Left lung (tissue), 10 donors: ENCODE measurements around the gene OMP. TPM values are rescaled to one million over a fixed set of nuclear protein-coding genes. Genes with fewer than 3 reads are reported as not detected.

Source experiments
- ATAC-seq: fragments of 200-7000 bp; cut with Tn5 transposase; one replicate; pipeline ENCODE4 v1.9.1; 2020; ENCODE audit warnings: moderate library complexity
- DNase-seq, 4 donors: peaks; one replicate each; pipeline ENCODE4 v3.0.0-alpha.2; 2013 to 2020
- H3K27ac ChIP-seq, 2 donors: fragments of 200-600 bp; sonication (generic) in 1 of 2; one replicate each; pipeline versions ENCODE4 v1.5.0 to v1.8.0; 2020 to 2021
- H3K27me3 ChIP-seq, 2 donors: fragments of 200-600 bp; sonication (generic) in 1 of 2; one replicate each; pipeline versions ENCODE4 v1.5.0 to v1.8.0; 2020 to 2021
- H3K36me3 ChIP-seq, 2 donors: fragments of 200-600 bp; sonication (generic) in 1 of 2; one replicate each; pipeline versions ENCODE4 v1.5.0 to v1.8.0; 2020 to 2021
- H3K4me1 ChIP-seq, 2 donors: fragments of 200-600 bp; one replicate each; pipeline ENCODE4 v1.8.0; 2021
- H3K4me3 ChIP-seq, 2 donors: fragments of 200-600 bp; sonication (generic) in 1 of 2; one replicate each; pipeline versions ENCODE4 v1.5.0 to v1.8.0; 2020 to 2021; ENCODE audit warnings: mild to moderate bottlenecking in 1 of 2
- H3K9me3 ChIP-seq, 2 donors: fragments of 200-600 bp; sonication (generic) in 1 of 2; one replicate each; pipeline versions ENCODE4 v1.5.0 to v1.8.0; 2020 to 2021
- intact Hi-C, 2 donors: fragments of 100-400 bp; cut with DNase I; formaldehyde crosslinking; loops; one replicate each; pipeline versions ENCODE4 v1.11.2 to v1.14.2; 2022
- polyA plus RNA-seq, 6 donors: library from polyadenylated mRNA; unstranded; fragments of 120-200 nt; gene quantifications; one replicate each; pipeline ENCODE4 v1.2.1, GENCODE V29; 2013; ENCODE audit not compliant: insufficient read length in 6 of 6
- total RNA-seq, 2 donors: library from RNA; stranded (reverse); fragmentation: NEBNext Ultra II Directional; extraction: Animal tissue kit (Norgen Biotek cat#: 25700); gene quantifications; one replicate each; pipeline ENCODE4 v1.2.1, GENCODE V29; 2021
- TF ChIP-seq, protein P1 (sequence below), 2 donors: fragments of 200-600 bp; sonication (generic) in 1 of 2; IDR thresholded peaks; one replicate each; pipeline versions ENCODE4 v1.5.0 to v1.8.0; 2021; ENCODE audit warnings: antibody characterized with exemption in 2 of 2
- donor health status: DM: no; HTN: yes; CAD: no.
- donor health status: DM: no; HTN: no; CAD: no.

The OMP gene
- total and polyA plus RNA-seq, 8 donors: 0.34 to 0.46 (median 0.40) TPM; not detected in 4

DNA sequence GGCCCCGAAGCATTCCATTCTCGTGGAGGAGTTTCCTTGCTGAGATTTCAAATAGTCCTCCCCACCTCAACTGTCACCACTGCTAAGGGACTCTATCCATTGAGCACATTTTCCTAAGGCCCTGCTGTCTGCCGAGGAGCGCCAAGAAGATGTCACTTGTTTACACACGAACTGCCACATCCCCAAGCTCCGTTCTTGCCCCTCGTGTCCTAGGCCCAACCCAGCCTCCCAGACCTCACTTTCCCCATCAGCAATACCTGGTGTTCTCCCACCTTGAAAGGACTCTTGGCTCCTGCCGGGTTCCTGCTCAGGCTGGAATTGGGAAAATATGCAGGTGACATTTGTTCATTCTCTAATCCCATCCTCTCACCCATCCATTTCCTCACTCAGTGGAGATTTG lies 21.4 kb downstream of the OMP start:
- Histone ChIP-seq H3K4me3 (no peak overlapping the region), H3K9me3 (no peaks in the 10 kb centered on the region), H3K27me3 (peaks cover 0 to 28% of the 10 kb centered on the region in 2 donors), H3K27ac (no peak overlapping the region), H3K36me3 (peaks cover 0 to 2% of the 10 kb centered on the region in 2 donors), H3K4me1 (peaks cover 16% of the 10 kb centered on the region in 2 donors)
- intact Hi-C loops: no loop called here
- DNase-seq (no peak), ATAC-seq (no peak)
- TF ChIP-seq, protein P1, sequence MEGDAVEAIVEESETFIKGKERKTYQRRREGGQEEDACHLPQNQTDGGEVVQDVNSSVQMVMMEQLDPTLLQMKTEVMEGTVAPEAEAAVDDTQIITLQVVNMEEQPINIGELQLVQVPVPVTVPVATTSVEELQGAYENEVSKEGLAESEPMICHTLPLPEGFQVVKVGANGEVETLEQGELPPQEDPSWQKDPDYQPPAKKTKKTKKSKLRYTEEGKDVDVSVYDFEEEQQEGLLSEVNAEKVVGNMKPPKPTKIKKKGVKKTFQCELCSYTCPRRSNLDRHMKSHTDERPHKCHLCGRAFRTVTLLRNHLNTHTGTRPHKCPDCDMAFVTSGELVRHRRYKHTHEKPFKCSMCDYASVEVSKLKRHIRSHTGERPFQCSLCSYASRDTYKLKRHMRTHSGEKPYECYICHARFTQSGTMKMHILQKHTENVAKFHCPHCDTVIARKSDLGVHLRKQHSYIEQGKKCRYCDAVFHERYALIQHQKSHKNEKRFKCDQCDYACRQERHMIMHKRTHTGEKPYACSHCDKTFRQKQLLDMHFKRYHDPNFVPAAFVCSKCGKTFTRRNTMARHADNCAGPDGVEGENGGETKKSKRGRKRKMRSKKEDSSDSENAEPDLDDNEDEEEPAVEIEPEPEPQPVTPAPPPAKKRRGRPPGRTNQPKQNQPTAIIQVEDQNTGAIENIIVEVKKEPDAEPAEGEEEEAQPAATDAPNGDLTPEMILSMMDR (IDR thresholded peaks at IDR 0.05): no peak

DNA sequence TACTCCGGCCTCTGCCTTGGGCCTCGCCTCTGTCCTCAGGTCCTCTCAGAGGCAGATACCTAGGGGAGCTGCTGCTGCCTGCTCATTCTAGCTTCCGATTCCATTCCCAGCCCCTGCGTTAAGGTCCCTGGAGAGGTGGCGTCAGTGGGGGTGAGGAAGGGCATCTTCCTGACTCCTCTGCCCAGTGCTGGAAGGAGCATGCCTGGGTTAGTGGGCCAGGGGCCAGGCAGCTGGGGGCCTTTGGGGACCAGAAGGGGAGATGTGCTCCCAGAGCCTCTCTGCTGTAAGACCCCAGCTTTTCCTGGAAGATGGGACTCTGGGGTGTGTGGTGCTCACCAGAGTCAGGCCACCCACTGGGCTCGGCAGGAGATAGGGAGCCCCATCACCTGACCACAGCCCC lies 21.8 kb downstream of the OMP start:
- TF ChIP-seq, protein P1 (IDR thresholded peaks at IDR 0.05): no peak
- intact Hi-C loops: no loop called here
- no peaks in the 10 kb centered on the region for H3K36me3 ChIP-seq
- peaks cover 16% of the 10 kb centered on the region in 2 donors for H3K4me1 ChIP-seq
- H3K27ac ChIP-seq: no peak overlapping the region
- no peak overlapping the region for H3K4me3 ChIP-seq
- no peak for ATAC-seq
- DNase-seq: peak in 1 of 4 donors; percentile 19
- H3K9me3 ChIP-seq: no peaks in the 10 kb centered on the region
- peaks cover 0 to 28% of the 10 kb centered on the region in 2 donors for H3K27me3 ChIP-seq

DNA sequence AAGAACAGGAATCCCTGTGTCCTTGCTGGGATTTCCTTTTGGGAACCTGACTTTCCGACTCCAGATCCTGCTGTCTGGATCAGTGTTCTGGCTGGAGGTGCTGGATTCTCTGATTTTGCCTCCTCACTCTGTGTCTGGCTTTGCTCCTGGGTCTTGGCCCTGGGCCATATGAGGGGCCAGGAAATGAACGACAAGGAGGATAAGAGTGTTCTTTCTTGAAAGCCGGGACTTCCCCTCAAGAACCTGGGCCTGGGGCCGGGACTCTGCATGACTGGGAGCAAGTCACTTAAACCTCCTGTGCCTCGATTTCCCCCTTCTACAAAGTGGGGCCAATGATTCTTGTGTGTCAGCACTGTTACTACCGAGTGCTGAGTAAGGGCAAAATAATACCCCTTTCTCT lies 22.6 kb downstream of the OMP start:
- TF ChIP-seq, protein P1 (IDR thresholded peaks at IDR 0.05): no peak
- peaks cover 16% of the 10 kb centered on the region in 2 donors for H3K4me1 ChIP-seq
- no peak overlapping the region for H3K4me3 ChIP-seq
- intact Hi-C loops: loop anchor here in 1 of 2 donors (5.0 kb wide), 1 partner anchor 62 kb away; no protein-coding TSS in a partner anchor
- no peak overlapping the region for H3K27ac ChIP-seq
- ATAC-seq: no peak
- H3K27me3 ChIP-seq: peaks cover 0 to 28% of the 10 kb centered on the region in 2 donors
- H3K36me3 ChIP-seq: no peaks in the 10 kb centered on the region
- H3K9me3 ChIP-seq: no peaks in the 10 kb centered on the region
- DNase-seq: peak in 1 of 4 donors; percentile 30

DNA sequence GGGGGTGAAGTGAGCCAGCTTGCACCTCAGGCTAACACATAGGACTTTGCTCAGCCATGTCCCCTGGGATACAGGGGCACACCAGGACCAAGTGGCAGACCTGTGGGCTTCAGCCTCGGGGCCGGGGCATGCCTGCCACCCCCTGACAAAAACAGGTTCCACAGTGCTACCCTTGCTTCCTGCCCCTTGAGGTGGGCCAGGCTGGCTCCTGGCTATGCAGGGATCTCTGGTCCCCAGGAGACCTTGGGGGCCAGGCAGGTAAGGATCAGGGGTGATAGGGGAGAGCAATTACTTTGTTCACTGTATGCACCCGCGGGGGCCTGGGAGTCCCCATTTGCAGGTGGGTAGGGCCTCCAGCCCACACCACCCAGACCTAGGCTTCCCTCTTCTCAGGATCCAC lies 23.1 kb downstream of the OMP start:
- H3K4me1 ChIP-seq: peaks cover 16% of the 10 kb centered on the region in 2 donors
- DNase-seq: peak in 1 of 4 donors; percentile 41
- H3K36me3 ChIP-seq: no peaks in the 10 kb centered on the region
- intact Hi-C loops: loop anchor here in 1 of 2 donors (5.0 kb wide), 1 partner anchor 62 kb away; no protein-coding TSS in a partner anchor
- no peaks in the 10 kb centered on the region for H3K9me3 ChIP-seq
- peaks cover 0 to 28% of the 10 kb centered on the region in 2 donors for H3K27me3 ChIP-seq
- H3K27ac ChIP-seq: no peak overlapping the region
- TF ChIP-seq, protein P1 (IDR thresholded peaks at IDR 0.05): no peak
- ATAC-seq: no peak
- no peak overlapping the region for H3K4me3 ChIP-seq

DNA sequence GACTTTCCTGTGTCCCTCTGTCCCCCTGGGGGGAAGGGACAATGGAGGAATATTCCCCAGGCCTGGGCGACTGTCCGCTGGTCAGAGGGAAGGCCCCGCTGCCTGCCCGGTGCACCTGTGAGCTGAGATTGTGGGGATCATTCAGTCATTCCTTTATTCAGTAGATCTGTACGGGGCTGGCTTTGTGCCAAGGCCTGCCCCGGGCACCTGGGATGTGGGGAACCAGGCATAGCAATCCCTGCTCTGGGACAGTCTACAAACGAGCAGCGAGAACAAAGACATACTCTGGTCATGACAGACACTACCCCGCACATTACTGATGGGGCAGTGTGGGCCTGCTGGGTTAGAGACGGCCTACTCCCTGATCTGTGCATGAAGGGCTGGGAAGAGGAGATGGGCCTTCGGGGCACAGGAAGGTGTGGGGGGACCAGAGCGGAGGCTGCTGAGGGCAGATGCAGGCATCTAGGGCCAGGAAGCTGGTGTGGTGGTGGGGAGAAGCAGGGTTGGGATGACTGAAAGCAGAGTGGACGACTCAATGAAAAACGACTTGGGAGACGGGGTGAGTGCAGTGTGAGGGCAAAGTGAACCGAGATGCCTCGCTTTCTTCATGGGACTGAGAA lies 23.6 kb downstream of the OMP start:
- ATAC-seq (no peak), DNase-seq (peak in 1 of 4 donors; percentile 42)
- H3K36me3 ChIP-seq: no peaks in the 10 kb centered on the region
- H3K9me3 ChIP-seq: no peaks in the 10 kb centered on the region
- peaks cover 16% of the 10 kb centered on the region in 2 donors for H3K4me1 ChIP-seq
- peaks cover 0 to 28% of the 10 kb centered on the region in 2 donors for H3K27me3 ChIP-seq
- TF ChIP-seq, protein P1 (IDR thresholded peaks at IDR 0.05): no peak
- intact Hi-C loops: loop anchor here in 1 of 2 donors (5.0 kb wide), 1 partner anchor 61 kb away; no protein-coding TSS in a partner anchor
- no peak overlapping the region for H3K27ac ChIP-seq
- no peak overlapping the region for H3K4me3 ChIP-seq
